Activated T-cell treated with anti-CD3 and anti-CD28 coated beads, Interleukin-2, amount 50 U/mL, for 24 hours (primary cell): ENCODE measurements around the gene CRACR2A.
A peak's percentile ranks its signal among the peaks of the same experiment; 100 is the strongest.

ENCODE experiments used
- DNase-seq: peaks from one replicate; pipeline ENCODE4 v3.0.0-alpha.2; 2020
- H3K27ac Mint-ChIP-seq: 2 replicates; pipeline ENCODE4 v1.8.0; 2020; ENCODE audit warnings: mild to moderate bottlenecking, mixed read lengths
- H3K27me3 Mint-ChIP-seq: 2 replicates; pipeline ENCODE4 v1.8.0; 2020; ENCODE audit warnings: mixed read lengths
- H3K36me3 Mint-ChIP-seq: 2 replicates; pipeline ENCODE4 v1.8.0; 2020; ENCODE audit warnings: low read depth, mixed read lengths
- H3K4me1 Mint-ChIP-seq: 2 replicates; pipeline ENCODE4 v1.8.0; 2020; ENCODE audit warnings: low read depth, mixed read lengths
- H3K4me3 Mint-ChIP-seq: 2 replicates; pipeline ENCODE4 v1.8.0; 2020; ENCODE audit warnings: mild to moderate bottlenecking, moderate library complexity, mixed read lengths
- H3K9me3 Mint-ChIP-seq: 2 replicates; pipeline ENCODE4 v1.8.0; 2020; ENCODE audit warnings: mixed read lengths

Gene CRACR2A

DNA sequence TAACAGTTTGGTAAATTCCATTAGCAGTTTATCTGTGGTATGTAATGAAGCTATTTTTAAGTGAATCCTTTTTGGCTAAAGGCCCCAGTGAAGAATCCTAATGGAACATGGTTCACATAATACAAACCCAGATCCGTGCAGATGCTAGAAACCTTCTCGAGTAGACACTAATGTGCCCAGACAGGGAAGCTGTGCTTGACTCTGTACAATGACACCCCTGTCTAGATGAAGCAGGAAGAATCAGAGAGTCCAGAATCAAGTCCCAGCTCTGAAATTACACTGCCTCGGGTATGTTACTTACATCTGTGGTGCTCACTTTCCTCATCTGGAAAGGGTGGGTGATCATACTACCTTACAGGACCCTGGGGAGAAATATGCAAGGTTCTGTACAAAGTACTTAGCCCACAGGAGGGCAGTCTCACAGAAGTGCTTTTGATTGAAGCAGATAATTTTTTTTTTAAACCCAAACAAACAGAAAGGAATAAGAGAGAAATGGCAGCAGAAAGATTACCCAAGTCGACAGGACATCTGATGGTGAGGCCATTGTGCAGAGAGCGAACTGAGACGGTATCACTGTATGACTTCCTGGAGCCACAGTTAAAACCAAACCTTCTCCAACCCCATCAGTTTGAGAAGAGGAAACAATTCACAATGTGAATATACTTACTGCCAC, 8.5 kb downstream of the CRACR2A start:
- DNase-seq, result no peak
- Mint-ChIP-seq H3K27me3 (no peaks in the 10 kb centered on the region), H3K4me3 (no peak overlapping the region), H3K9me3 (no peaks in the 10 kb centered on the region), H3K4me1 (peaks cover 56% of the 10 kb centered on the region), H3K27ac (peak overlapping the region; percentile 83), H3K36me3 (peaks cover 88% of the 10 kb centered on the region)

DNA sequence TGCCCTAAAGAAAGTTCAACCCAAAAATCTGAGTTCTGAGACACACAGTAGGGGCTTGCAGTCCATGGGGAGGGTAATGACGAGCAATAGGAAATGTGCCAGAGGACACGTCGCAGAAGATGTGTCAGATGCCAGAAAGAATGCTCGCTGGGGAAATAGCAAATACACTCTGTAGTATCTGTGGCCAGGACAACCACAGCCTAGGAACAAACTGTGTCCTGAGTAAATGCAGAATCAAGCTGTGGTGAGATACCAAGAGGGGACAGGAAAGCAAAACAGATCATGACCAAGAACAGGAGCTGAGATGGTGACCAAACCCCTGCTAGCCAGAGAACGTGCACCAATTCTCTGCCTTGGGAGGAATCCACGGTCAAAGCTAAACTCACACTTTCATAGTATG, 9.1 kb downstream of the CRACR2A start:
- Mint-ChIP-seq H3K36me3 (peaks cover 87% of the 10 kb centered on the region), H3K4me3 (no peak overlapping the region), H3K9me3 (no peaks in the 10 kb centered on the region), H3K4me1 (peaks cover 54% of the 10 kb centered on the region), H3K27me3 (no peaks in the 10 kb centered on the region), H3K27ac (peak overlapping the region; percentile 83)
- DNase-seq, result no peak

- DNase-seq, result no peak
- no peaks in the 10 kb centered on the region for H3K9me3 Mint-ChIP-seq
- peaks cover 80% of the 10 kb centered on the region for H3K36me3 Mint-ChIP-seq
- H3K27ac Mint-ChIP-seq, result peak overlapping the region; percentile 24
- peaks cover 42% of the 10 kb centered on the region for H3K4me1 Mint-ChIP-seq
- no peaks in the 10 kb centered on the region for H3K27me3 Mint-ChIP-seq
- no peak overlapping the region for H3K4me3 Mint-ChIP-seq
Measured at GRCh38 chr12:3741882-3742672, 10.8 kb downstream of the CRACR2A start.

DNA sequence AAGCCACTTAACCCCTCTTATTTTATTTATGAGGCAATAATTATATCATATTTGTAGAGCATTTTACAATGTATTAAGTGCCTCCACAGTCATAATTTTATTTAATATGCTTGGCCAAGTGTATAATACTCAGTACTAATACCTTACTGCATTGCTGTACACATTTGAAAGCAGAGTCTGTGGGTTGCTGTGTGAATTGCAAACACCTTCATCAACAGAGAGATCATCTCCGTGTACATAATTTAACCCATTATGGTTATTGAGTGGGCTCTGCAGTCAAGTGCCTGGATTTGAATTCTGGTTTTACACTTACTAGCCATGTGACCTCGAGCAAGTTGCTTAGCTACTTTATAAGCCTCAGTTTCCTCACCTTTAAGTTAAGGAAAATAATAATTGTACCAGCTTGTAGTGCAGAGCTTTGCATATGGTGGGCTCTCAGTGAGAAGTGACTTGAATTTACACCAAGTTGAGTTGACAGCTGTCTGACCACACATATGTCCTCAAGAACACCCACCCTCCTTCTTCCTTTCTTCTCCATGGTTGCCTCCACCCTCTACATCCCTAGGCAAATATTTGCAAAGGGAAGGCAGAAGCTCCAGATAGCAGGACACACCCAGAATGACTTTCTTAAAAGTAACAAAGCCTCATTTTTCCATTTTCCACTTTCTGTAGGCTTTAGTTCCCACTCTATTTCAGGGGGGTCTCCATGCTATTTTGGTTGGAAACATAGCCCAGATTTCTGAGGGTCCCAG, 12.3 kb downstream of the CRACR2A start:
- DNase-seq, result no peak
- H3K36me3 Mint-ChIP-seq, result peaks cover 67% of the 10 kb centered on the region
- H3K27me3 Mint-ChIP-seq, result no peaks in the 10 kb centered on the region
- H3K4me1 Mint-ChIP-seq, result peaks cover 33% of the 10 kb centered on the region
- no peak overlapping the region for H3K4me3 Mint-ChIP-seq
- no peak overlapping the region for H3K27ac Mint-ChIP-seq
- H3K9me3 Mint-ChIP-seq, result no peaks in the 10 kb centered on the region

DNA sequence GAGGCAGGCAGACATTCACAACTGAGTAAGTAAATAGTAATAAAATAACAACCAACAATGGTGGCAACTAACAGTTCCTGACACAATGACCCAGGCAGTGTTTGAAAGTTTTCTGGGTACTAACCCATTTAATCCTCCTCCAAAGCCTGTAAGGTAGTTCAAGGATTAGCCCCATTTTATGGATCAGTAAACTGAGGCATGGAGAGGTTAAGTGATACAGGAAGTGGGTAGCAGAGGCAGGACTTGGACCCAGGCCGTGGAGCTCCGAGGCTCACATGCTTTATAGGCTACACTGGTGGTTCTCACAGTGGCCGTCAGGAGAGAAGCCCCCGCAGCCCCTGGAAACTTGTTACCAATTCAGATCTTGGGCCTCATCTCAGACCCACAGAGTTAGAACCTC, 17.5 kb downstream of the CRACR2A start:
- peaks cover 65% of the 10 kb centered on the region for H3K36me3 Mint-ChIP-seq
- no peak for DNase-seq
- H3K4me1 Mint-ChIP-seq, result peaks cover 12% of the 10 kb centered on the region
- no peaks in the 10 kb centered on the region for H3K9me3 Mint-ChIP-seq
- H3K27ac Mint-ChIP-seq, result no peak overlapping the region
- H3K4me3 Mint-ChIP-seq, result no peak overlapping the region
- no peaks in the 10 kb centered on the region for H3K27me3 Mint-ChIP-seq

DNA sequence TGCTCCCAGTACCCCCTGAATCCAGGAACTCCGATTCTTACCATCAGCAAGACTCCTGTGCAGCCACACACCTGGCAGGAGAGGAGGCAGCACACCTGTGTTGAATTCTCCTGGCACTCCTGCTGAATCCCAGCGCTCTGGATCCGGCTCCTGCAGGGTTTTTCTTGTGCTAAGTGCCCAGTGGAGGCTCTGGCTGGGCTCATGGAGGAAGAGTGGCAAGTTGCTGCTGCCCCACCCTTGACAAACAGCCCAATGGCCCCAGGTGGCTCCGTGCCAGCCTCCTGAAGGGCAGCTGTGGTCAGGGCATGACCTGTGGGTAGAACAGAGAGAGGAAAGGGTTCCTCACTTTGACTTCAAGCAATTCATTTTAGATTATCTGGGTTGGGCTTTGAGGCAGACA, 20.0 kb downstream of the CRACR2A start:
- peaks cover 69% of the 10 kb centered on the region for H3K36me3 Mint-ChIP-seq
- DNase-seq, result no peak
- H3K27ac Mint-ChIP-seq, result no peak overlapping the region
- H3K9me3 Mint-ChIP-seq, result no peaks in the 10 kb centered on the region
- peaks cover 30% of the 10 kb centered on the region for H3K4me1 Mint-ChIP-seq
- no peak overlapping the region for H3K4me3 Mint-ChIP-seq
- no peaks in the 10 kb centered on the region for H3K27me3 Mint-ChIP-seq

DNA sequence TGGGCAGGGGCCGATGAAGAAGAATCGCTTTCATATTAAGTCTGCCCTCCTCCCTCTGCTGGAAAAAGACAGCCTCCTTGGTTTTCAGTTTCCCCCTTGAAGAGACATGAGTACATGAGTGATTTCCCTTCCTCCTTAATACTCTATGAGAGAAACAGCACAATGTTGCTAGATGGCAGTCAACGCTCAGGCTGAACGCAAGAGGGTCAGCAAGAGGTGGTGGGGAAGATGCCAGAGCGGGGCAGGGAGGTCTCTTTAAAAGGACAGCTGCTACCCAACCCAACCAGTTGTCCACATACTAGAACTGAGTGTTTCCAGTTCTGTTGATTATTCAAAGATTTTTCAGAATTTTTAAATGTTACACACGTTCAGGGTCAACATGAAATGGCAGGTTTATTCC, 22.8 kb downstream of the CRACR2A start:
- H3K27ac Mint-ChIP-seq, result no peak overlapping the region
- no peak overlapping the region for H3K4me3 Mint-ChIP-seq
- peaks cover 89% of the 10 kb centered on the region for H3K36me3 Mint-ChIP-seq
- H3K4me1 Mint-ChIP-seq, result peaks cover 41% of the 10 kb centered on the region
- no peaks in the 10 kb centered on the region for H3K27me3 Mint-ChIP-seq
- H3K9me3 Mint-ChIP-seq, result no peaks in the 10 kb centered on the region
- no peak for DNase-seq

DNA sequence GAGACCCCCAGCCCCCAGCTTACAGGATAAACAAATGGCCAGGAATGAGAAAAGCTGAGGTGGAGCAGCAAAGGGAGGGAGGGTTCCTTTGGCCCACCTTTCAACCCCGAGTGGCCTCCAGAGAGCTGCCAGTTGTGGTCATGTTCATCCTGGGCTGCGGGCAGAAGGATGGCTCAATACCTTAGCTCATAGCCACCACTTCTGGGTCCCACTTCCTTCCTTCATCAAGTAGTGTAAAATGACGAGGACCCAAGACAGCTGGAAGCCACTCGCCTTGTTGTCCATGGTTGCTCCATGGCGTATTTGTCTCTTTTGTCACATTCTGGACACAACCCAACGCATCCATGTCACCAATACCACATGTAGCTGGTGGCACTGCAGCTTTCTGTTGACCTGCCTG, 24.2 kb downstream of the CRACR2A start:
- peaks cover 41% of the 10 kb centered on the region for H3K4me1 Mint-ChIP-seq
- DNase-seq, result no peak
- H3K36me3 Mint-ChIP-seq, result peaks cover 93% of the 10 kb centered on the region
- peak overlapping the region; percentile 78 for H3K27ac Mint-ChIP-seq
- no peak overlapping the region for H3K4me3 Mint-ChIP-seq
- H3K27me3 Mint-ChIP-seq, result no peaks in the 10 kb centered on the region
- peaks cover 4% of the 10 kb centered on the region for H3K9me3 Mint-ChIP-seq

DNA sequence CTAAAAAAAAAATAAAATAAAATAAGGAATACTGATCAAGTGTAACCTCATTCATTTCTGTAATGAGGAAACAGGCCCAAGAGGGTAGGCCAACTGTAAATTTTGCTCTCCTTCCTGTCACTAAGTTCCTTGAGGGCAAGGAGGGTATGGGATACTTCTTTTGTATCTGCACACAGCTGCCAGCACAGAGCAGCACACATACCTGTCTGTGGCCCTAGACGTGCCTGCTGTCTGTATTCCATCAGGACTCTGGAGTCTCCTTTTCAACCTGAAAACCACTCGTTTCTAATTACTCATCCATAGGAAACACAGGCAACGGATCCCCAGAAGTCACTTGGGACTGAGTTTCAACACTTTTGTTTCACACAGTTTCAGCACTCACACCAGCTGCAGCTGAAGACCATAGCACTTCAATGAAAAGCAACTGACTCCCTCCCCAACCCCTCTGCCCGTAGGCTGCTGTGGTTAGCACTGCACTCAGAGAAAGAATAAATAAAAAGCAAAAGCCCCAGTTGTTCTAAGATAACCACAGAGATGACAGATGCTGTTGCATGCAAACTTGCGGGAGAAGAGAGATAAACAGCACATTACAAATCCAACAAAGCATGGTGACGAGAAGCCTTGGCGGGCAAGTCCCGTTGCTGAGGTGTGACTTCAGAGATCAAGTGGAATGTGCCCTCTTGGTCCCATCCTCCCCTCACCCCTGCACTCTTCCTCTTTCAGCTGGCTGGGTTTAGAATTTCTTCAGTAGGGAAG, 24.9 kb downstream of the CRACR2A start:
- Mint-ChIP-seq H3K36me3 (peaks cover 93% of the 10 kb centered on the region), H3K4me1 (peaks cover 41% of the 10 kb centered on the region), H3K9me3 (peaks cover 6% of the 10 kb centered on the region), H3K27me3 (no peaks in the 10 kb centered on the region), H3K27ac (peak overlapping the region; percentile 78), H3K4me3 (peak overlapping the region; percentile 16)
- DNase-seq, result no peak

DNA sequence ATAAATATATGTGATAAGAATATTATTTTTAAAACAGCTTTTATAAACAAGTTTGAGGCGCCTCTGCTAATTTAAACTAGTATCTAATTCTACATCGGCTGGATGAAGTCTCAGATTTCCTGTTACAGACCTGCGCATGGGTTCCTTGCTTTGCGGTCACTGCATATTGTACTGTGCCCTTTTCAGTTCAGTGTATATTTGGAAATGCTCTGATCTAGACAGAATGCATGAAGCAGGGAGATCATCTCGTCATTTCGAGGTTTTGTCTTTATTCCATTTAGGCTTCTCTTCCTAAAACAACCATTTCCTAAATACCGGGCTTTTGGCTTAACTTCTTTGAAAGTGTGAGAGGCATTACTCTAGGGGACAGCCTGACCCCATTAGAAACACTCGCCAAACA, 25.6 kb downstream of the CRACR2A start:
- peaks cover 41% of the 10 kb centered on the region for H3K4me1 Mint-ChIP-seq
- no peaks in the 10 kb centered on the region for H3K27me3 Mint-ChIP-seq
- no peak for DNase-seq
- H3K27ac Mint-ChIP-seq, result no peak overlapping the region
- H3K4me3 Mint-ChIP-seq, result no peak overlapping the region
- peaks cover 93% of the 10 kb centered on the region for H3K36me3 Mint-ChIP-seq
- peaks cover 12% of the 10 kb centered on the region for H3K9me3 Mint-ChIP-seq

GRCh38 chr12:3726456-3726855, 26.5 kb downstream of the CRACR2A start:
- H3K4me1 Mint-ChIP-seq, result peaks cover 39% of the 10 kb centered on the region
- no peaks in the 10 kb centered on the region for H3K27me3 Mint-ChIP-seq
- peaks cover 93% of the 10 kb centered on the region for H3K36me3 Mint-ChIP-seq
- DNase-seq, result no peak
- H3K27ac Mint-ChIP-seq, result no peak overlapping the region
- peaks cover 12% of the 10 kb centered on the region for H3K9me3 Mint-ChIP-seq
- no peak overlapping the region for H3K4me3 Mint-ChIP-seq

GRCh38 chr12:3725388-3726115, 27.4 kb downstream of the CRACR2A start:
- peaks cover 12% of the 10 kb centered on the region for H3K9me3 Mint-ChIP-seq
- H3K4me1 Mint-ChIP-seq, result peaks cover 36% of the 10 kb centered on the region
- peaks cover 90% of the 10 kb centered on the region for H3K36me3 Mint-ChIP-seq
- H3K4me3 Mint-ChIP-seq, result no peak overlapping the region
- H3K27ac Mint-ChIP-seq, result no peak overlapping the region
- no peak for DNase-seq
- H3K27me3 Mint-ChIP-seq, result no peaks in the 10 kb centered on the region

GRCh38 chr12:3723916-3724805, 28.7 kb downstream of the CRACR2A start:
- H3K27ac Mint-ChIP-seq, result no peak overlapping the region
- no peak overlapping the region for H3K4me3 Mint-ChIP-seq
- H3K27me3 Mint-ChIP-seq, result no peaks in the 10 kb centered on the region
- peaks cover 24% of the 10 kb centered on the region for H3K4me1 Mint-ChIP-seq
- DNase-seq, result no peak
- peaks cover 12% of the 10 kb centered on the region for H3K9me3 Mint-ChIP-seq
- peaks cover 83% of the 10 kb centered on the region for H3K36me3 Mint-ChIP-seq
